Fibroblast of lung (primary cell): Measurements from ENCODE around the gene CHN2.

Experiments used
- EZH2 ChIP-seq: IDR thresholded peaks from 2 replicates; pipeline ENCODE4 v1.5.1; 2012; ENCODE audit warnings: low read length, control low read depth, mild to moderate bottlenecking; ENCODE audit errors: missing control alignments
- TF ChIP-seq, protein P1 (sequence below), 2 donors: IDR thresholded peaks in 1 of 2; conservative IDR thresholded peaks in 1 of 2; 1 replicate in 1 of 2; 2 replicates in 1 of 2; pipeline ENCODE4 v1.5.1; 2011 to 2012; ENCODE audit warnings: low read length in 2 of 2, control low read depth in 1 of 2, inconsistent platforms in 1 of 2, low read depth in 1 of 2, mild to moderate bottlenecking in 1 of 2

DNA sequence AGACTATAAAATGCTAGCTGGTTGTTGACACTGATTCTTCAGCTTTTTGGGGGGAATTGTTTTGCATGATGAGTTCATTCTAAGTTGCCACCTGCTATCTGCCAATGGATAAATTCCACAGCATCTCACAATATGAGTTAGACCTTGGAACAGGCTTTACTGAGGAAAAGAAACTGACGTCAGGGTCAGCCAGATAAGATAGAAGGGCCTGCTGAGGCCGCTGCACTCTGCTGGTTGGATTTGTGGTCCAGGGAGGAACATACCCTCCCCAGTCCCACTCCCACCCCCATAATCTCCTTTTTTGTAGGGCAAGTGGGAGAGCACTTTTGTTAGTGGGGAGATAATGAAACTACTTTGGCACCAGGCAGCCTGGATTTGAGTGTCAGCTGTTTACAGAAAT is 258.4 kb downstream of the CHN2 start:
- TF ChIP-seq EZH2, result no peak
- TF ChIP-seq, protein P1, sequence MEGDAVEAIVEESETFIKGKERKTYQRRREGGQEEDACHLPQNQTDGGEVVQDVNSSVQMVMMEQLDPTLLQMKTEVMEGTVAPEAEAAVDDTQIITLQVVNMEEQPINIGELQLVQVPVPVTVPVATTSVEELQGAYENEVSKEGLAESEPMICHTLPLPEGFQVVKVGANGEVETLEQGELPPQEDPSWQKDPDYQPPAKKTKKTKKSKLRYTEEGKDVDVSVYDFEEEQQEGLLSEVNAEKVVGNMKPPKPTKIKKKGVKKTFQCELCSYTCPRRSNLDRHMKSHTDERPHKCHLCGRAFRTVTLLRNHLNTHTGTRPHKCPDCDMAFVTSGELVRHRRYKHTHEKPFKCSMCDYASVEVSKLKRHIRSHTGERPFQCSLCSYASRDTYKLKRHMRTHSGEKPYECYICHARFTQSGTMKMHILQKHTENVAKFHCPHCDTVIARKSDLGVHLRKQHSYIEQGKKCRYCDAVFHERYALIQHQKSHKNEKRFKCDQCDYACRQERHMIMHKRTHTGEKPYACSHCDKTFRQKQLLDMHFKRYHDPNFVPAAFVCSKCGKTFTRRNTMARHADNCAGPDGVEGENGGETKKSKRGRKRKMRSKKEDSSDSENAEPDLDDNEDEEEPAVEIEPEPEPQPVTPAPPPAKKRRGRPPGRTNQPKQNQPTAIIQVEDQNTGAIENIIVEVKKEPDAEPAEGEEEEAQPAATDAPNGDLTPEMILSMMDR (conservative IDR thresholded peaks at IDR 0.05 in 1 of 2, IDR thresholded peaks at IDR 0.05 in 1 of 2; ENCODE audit: low read depth in 1 of 2, low read length in 2 of 2), result no peak
